ENCODE measurements around the gene TPD52L1.

Gene TPD52L1

DNA sequence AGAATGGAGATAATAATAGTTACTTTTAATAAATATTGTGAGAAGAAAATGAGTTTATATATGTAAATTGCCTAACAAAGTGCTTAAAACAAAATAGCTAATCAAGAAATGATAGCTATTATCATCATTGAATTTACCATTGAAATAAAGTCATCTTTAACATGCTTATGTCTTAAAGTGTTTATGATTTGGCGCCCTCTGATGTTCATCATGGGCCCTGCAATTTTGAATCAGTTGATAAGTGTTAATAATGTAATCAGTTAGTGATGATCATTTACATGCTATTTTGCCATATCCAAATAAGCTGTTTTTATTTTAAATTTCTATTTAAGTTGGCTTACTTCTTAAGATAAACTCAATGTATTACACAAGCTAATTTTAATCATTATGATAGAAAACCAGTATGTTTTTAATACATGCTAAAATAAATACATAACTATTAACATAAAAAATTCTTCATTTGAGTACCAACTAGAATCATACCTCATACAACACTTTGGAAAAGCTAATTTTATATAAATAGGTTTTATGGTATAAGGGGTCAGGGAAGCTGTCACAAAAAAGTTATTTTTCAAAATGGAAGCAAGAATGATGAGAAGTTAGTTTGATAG is 39.2 kb upstream of the TPD52L1 start:
- H3K27ac ChIP-seq: no peak overlapping the region
- TF ChIP-seq, protein P1, sequence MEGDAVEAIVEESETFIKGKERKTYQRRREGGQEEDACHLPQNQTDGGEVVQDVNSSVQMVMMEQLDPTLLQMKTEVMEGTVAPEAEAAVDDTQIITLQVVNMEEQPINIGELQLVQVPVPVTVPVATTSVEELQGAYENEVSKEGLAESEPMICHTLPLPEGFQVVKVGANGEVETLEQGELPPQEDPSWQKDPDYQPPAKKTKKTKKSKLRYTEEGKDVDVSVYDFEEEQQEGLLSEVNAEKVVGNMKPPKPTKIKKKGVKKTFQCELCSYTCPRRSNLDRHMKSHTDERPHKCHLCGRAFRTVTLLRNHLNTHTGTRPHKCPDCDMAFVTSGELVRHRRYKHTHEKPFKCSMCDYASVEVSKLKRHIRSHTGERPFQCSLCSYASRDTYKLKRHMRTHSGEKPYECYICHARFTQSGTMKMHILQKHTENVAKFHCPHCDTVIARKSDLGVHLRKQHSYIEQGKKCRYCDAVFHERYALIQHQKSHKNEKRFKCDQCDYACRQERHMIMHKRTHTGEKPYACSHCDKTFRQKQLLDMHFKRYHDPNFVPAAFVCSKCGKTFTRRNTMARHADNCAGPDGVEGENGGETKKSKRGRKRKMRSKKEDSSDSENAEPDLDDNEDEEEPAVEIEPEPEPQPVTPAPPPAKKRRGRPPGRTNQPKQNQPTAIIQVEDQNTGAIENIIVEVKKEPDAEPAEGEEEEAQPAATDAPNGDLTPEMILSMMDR (IDR thresholded peaks at IDR 0.05): peak; percentile 87
- no peak for TF ChIP-seq ZFX (IDR thresholded peaks at IDR 0.05; ENCODE audit: borderline replicate concordance)

DNA sequence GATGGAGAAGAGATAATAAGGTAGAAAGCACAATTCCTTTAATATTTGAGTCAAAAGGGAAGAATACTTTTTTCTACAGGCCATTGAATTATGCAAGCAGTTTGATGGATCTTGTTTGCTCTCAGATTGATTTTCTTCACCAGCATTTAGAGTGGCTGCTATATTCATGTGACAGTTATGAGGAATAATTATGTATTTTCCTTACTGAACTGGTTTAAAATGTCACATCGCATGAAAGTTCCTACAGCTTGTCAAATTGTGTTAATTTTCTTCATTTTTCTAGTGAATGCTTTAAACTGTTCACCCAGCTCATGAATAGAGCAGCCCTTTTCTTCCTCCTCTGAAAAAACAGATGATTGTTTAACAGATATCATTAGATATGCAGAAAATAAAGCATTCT is 37.4 kb upstream of the TPD52L1 start:
- H3K27ac ChIP-seq: no peak overlapping the region
- no peak for TF ChIP-seq ZFX (IDR thresholded peaks at IDR 0.05; ENCODE audit: borderline replicate concordance)
- TF ChIP-seq, protein P1 (IDR thresholded peaks at IDR 0.05): no peak

DNA sequence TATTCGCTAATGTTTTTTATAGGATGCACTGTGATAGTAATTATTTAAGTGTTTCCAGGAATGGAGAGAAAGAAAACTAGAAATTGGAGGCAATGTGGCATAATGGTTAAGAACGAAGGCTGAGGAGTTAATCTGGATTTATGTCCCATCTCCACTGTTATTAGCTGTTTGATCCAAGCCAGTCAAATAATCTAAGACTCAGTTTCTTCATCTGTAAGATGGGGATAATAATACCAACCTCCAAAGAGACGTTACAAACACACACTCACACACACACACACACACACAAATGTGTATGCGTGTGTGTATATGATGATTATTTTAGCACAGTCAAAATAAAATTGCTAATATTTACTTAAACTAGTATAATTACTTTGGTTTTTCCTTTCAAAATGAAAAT is 36.9 kb upstream of the TPD52L1 start:
- H3K27ac ChIP-seq: no peak overlapping the region
- no peak for TF ChIP-seq ZFX (IDR thresholded peaks at IDR 0.05; ENCODE audit: borderline replicate concordance)
- TF ChIP-seq, protein P1 (IDR thresholded peaks at IDR 0.05): no peak

DNA sequence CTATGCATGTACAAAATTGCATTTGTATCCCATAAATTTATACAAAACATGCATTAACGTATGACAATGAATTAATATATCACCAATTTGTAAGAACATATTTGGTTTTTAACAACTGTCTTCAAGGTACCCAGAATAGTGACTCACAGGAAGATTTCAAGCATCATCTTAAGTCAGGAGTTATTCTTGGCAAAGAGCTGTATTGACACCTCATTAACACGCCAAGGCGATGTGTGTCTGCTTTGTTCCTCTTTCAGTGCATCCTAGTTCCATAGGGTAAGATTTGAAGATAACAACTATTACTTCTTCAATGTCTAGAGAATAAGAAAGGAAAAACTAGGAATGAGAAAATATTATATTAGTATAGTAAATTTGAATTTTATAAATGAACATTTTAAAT is 35.8 kb upstream of the TPD52L1 start:
- no peak overlapping the region for H3K27ac ChIP-seq
- TF ChIP-seq, protein P1 (IDR thresholded peaks at IDR 0.05): no peak
- TF ChIP-seq ZFX (IDR thresholded peaks at IDR 0.05; ENCODE audit: borderline replicate concordance): no peak

DNA sequence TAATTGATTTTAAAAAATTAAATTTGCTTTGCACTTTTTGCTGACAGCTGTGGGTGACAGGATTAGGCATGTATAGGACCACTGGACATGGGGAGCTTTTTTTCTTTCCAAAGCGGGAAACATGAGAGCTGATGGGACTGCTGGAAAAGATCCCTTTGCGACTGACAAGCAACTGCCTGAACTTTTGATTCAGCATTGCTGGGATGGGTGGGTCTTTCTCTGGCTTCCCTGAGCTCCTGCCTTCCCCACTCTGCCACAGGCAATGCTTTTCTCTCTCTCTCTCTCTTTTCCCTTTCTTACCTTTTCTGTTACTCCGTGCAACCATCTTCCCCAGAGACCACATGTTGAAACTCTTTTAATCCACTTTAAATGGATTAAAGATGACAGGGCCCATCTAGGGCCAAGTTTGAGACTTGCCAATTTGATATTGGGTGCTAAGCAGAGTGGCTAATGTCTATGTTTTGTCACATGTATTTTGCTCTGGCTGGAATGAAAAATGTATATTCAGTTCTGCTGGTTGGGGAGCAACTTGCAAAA is 33.5 kb upstream of the TPD52L1 start:
- no peak overlapping the region for H3K27ac ChIP-seq
- no peak for TF ChIP-seq ZFX (IDR thresholded peaks at IDR 0.05; ENCODE audit: borderline replicate concordance)
- TF ChIP-seq, protein P1 (IDR thresholded peaks at IDR 0.05): no peak

DNA sequence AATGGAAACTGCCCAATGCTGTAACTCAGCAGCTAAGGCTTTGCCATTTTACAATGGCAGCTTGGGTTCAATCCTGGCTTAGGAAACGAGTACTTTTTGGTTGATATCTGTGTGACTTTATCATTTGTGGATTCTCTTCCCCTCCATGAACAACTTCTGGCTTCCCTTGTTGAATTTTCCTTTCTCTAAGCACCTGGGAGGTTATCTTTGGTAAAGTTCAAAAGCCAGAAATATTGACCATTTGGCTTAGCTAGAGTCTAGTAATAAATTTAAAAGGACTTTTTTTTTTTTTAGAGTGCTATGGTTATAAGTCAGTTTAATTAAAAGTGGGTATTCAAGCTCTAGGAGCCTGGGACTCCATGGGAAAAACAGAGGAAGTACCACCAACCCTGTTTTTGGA is 31.7 kb upstream of the TPD52L1 start:
- TF ChIP-seq, protein P1 (IDR thresholded peaks at IDR 0.05): no peak
- no peak for TF ChIP-seq ZFX (IDR thresholded peaks at IDR 0.05; ENCODE audit: borderline replicate concordance)
- no peak overlapping the region for H3K27ac ChIP-seq

DNA sequence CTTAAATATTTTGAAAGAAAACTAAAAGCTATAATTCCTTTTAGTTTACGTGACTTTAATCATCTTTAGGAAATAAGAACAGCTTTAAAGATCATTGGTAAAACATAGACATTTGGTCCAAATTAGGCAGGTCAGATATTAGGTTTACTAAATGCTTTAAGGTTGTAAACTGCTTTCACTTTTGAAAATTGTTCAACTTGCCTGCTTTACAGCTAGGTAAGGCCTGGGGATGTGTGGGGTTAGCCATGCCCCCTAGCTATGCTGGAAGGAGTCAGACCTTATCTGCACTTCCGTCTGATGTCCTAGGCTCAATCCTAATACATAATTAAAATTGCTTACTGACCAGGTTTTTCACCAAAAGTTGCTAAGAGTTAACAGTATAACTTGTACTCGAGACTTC is 30.5 kb upstream of the TPD52L1 start:
- no peak overlapping the region for H3K27ac ChIP-seq
- TF ChIP-seq, protein P1 (IDR thresholded peaks at IDR 0.05): no peak
- no peak for TF ChIP-seq ZFX (IDR thresholded peaks at IDR 0.05; ENCODE audit: borderline replicate concordance)

Measured in 22Rv1 (cell line).